HuH-7.5 (cell line): ENCODE data around the gene LEAP2.
"Not testable (repeated sequence)": the region's sequence is repeated elsewhere in the genome, so short reads cannot be mapped to it uniquely, and the experiment has no call there.

Experiments
- DNase-seq: peaks from one replicate; pipeline ENCODE4 v3.0.0; 2011; ENCODE audit warnings: low spot score

The LEAP2 gene

DNA sequence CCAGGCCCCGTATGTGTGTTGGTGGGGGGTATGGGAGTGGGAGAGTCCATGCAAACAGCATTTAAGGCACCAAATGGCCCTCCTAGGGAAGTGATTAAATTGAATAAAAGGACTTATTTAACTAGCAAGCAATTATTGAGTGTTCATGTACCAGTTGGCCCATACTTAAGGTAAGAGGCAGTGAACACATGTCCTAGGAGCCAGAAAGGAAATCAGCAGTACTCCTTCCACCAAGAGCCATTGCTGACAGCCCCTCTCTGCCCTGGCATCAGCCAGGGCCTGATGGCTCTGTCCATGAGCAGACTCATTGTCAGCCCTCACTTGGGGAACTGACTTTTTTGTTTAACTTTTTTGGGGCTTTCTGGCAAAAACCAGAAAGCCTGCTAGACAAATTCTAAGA, 32.6 kb upstream of the LEAP2 start:
- no peak for DNase-seq

DNA sequence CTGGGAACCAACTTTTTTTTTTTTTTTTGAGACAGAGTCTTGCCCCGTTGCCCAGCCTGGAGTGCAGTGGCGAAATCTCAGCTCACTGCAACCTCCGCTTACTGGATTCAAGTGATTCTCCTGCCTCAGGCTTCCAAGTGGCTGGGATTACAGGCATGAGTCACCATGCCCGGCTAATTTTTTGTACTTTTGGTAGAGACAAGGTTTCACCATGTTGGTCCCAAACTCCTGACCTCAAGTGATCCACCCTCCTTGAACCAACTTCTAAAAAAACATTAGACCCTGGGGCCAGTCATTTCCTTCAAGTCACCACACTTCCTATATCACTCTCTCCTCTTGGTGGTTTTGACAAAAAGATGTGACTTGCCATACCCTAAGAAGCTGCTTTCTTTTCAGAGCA, 32.2 kb upstream of the LEAP2 start:
- DNase-seq: no peak

DNA sequence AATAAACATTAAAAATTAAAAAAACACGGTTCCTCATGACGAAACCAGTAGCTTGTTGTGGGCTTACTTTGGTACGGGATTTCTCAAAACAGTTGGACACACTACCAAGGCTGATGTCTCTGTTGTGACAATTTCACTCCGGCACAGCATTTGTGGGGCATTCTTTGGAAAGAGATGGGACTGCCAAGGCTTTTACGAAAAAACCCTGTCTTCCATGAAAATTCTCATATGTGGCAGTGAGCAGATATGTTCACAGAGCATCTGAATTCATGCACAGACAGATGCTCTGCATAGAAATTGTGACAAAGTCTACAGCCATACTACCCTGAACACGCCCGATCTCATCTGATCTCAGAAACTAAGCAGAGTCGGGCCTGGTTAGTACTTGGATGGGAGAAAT, 25.2 kb upstream of the LEAP2 start:
- DNase-seq: no peak

DNA sequence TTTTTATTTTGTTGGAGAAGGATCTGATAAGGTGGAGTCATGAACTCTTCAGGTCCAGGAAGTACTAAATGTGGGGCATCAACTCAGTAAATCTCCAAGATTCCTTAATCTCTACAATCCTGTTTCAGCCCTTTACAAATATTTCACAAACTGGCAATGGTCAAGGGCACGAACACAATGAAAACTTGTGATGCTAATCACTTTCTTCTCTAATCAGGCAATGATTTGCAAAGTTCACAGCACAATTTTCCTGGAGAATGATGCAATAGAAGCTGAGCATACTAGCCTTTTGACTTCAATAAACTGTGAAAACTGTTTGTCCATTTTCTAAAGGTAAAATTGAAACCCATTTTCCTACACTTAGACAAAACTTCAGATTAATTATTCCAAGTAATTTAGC, 24.1 kb upstream of the LEAP2 start:
- DNase-seq: no peak

DNA sequence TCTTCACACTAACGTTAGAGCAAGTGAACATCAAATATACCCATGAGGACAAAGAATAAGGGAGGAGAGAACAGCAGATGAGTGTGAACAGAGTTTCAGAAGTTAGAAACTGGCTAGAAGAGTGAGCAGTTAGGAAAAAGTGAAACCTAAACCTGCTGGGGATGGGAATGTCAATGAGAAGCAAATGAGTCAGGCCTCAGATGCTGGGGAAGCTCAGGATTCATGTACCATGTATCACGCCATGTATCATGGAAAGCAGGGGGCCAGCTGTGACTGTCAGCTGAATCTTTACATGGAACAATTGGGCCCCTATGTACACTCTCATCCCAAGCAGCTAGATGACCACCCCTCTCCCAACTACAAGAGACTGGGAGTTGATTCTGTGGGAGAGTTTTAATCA, 23.4 kb upstream of the LEAP2 start:
- no peak for DNase-seq

DNA sequence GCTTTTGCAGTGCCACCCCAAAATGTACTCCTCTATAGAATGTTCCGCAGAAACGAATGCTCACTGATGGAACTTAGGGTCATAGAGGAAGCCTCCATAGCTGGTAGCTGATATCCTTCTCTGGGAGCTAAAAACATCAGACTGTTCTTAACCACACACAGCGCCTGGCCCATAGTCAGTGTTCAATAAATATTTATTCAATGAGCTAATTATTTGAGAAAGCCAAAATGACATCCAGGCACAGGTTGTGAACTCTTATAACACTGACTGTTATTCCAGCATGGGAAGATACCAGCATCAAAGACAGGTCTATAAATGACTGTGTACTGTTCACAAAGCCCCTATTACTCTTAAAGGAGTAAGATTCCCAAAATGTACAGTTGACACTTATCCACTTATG, 20.1 kb upstream of the LEAP2 start:
- no peak for DNase-seq

DNA sequence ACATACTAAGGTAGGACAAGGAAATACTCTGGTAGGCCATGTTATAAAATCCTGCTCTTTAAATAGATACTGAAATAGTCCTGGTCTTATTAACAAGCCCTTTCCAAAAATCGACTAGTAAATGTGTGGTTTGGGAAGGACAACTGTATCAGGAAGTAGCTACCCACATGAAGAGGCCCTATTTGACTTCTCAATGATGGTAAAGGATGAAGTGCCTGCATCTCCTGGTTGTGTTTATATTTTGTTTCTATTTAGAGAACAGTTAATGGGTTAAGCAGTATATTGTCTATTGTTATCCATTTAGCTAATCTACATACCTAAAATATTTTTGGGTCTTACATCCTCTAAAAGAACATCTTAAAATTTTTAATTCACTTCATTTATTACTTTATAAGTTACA, 19.7 kb upstream of the LEAP2 start:
- no peak for DNase-seq

DNA sequence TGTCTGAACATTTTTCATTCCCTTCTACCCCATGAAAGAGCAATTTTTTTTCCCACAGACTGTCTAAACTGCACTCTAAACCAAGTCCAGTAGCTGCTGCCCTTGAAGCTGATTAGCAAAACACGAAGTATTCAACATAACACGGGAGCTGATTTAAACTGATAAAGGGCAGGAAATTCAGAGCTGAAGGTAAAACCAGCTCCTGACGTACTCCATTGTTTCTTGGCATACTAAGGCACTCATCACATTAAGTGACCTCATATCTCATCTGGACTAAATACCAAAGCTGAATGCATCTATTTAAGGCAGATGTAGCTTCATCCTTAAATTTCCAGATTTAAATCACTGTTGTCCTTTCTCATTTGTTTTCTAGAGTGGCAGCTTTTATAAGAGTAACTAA, 19.2 kb upstream of the LEAP2 start:
- no peak for DNase-seq

DNA sequence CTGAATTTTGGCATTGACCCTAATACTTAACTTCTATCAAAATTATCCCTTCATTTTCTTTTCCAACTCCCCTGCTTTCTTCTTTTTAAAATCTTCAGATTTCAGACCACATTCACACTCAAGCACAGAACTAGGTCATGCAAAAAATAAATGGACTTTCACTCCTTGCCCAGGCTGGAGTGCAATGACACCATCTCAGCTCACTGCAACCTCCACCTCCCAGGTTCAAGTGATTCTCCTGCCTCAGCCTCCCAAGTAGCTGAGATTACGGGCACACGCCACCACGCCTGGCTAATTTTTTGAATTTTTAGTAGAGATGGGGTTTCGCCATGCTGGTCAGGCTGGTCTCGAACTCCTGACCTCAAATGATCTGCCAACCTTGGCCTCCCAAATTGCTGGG, 18.5 kb upstream of the LEAP2 start:
- DNase-seq: not testable (repeated sequence)

DNA sequence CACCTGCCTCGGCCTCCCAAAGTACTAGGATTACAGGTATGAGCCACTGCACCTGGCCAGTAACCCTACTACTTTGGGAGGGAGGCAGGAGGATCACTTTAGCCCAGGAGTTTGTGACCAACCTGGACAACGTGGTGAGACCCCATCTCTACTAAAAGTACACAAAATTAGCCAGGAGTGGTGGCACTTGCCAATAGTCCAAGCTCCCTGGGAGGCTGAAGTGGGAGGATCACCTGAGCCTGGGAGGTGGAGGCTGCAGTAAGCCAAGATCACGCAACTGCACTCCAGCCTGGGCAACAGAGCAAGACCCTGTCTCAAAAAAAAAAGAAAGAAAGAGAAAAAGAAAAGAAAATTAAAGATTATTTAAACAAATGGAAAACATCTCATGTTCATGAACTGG, 17.5 kb upstream of the LEAP2 start:
- DNase-seq: no peak

DNA sequence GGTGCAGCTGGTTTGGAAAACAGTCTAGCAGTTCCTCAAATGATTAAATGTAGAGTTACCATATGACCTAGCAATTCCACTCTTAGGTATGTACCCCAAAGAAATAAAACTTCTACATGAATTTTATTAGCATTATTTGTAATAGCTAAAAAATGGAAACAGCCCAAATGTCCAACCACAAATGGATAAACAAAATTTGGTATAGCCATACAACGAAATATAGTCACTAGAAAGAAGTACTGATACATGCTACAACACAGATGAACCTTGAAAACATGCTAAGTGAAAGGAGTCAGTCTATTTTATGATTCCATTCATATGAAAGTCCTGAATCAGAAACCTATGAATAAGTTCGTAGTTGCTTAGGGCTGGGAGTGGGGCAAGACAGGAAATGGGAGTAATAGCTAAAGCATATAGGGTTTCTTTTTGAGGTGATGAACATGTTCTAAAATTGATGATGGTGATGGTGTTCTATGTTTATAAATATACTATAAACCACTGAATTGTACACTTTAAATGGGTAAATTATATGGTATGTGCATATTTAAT, 13.5 kb upstream of the LEAP2 start:
- no peak for DNase-seq

DNA sequence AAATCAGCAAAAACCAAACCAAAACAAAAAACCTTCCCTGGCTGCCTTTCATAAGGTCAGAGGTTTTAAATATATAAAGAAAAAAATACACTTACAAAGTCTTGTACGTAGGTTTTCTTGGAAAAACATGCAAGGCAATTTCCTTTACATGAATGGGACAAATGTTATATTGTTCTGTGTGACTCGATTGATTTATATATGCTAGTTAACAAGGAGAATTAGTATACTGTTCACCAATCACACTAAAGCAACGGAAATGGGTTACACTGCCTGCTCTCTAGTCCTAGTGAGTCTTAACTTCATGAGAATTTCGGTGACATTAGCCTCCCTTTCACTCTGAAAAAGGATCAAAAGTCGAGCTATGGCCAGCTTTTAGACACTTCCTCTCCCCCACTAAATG, 12.7 kb upstream of the LEAP2 start:
- DNase-seq: no peak

DNA sequence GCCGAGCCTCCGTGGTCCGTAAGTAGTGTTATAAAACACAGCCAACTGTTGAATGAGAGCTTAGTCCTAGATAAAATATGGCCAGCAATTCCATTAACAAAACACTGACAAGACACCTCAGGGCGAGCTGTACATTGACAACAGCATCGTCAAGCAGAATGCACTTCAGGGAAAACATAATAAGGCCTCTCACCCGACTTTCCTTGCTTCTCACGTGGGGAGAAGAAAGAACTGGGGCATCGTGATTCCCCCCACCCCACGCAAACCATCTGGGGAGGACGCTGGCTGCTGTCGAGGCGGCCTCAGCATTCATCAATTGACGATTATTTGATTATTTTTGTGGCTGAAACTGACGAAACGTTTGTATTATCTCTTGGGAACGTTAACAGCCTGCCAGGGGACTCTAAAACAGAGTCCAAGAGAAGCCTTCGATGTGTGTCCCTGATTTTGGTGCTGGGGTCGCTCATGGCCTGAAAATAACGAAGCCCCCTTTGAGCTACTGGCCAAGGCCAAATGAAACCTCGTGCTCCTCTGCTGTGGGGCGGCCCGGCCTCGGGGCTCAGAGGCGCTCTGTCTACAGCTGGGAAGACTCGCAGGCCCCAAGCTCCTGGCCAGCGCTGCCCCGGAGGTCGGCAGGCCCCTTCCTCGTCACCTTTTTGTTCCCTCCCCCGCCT, 7.7 kb upstream of the LEAP2 start:
- DNase-seq: no peak

DNA sequence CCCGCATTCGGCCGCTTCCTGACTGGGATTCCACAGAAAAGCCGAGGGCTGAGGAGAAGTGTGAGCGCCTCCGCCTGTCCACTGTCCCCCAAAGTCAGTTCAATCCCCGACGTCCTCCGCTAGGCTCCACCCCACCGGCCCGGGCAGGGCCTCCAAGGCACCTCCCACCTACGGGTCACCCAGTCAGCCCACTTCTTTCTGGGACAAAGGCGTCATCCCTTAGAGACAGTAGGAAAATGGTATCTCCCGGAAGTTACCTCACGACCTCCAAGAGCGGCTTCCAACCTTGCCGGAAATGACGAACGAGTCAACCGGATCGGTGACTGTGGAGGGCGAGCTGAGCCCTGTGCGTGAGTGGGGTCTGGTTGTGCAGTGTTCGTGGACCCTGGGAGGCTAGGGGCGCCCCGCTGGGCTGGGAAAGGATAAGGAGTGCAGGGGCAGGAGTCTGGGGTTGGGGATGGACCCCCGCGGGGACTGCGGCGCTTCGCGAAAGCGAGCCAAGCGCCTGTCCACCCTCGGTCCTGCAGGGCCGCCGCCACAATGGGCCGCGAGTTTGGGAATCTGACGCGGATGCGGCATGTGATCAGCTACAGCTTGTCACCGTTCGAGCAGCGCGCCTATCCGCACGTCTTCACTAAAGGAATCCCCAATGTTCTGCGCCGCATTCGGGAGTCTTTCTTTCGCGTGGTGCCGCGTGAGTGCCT, 7.0 kb upstream of the LEAP2 start, which contains the start of the genes GDF9 and UQCRQ:
Gene GDF9, minus strand, starts transcription at position 128 of the 704 bp plus-strand sequence. CDS start 1,936 bp downstream, outside the sequence.
Gene UQCRQ, plus strand, starts transcription at position 301 of the 704 bp plus-strand sequence. Its CDS starts 240 bp downstream, at position 541.
- peak; percentile 84 for DNase-seq

DNA sequence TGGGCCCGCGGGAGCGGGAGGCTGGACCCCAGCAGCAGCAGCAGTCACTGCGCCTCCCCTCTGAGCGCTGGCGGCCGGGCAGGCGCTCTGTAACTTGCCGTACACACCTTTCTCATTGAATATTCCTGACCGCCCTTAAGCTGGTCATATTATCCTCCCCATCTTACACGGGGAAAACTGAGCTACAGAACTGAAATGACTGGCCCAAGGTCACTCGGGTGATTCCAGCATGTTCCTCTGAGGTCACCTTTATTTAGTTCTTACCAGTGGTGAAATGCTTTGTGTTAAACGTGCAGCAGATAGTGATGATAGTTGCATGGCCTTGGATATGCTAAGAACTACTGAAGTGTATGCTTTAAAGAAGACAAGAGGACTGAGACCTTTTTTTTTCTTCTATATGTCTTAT, 6.4 kb upstream of the LEAP2 start:
- DNase-seq: no peak

DNA sequence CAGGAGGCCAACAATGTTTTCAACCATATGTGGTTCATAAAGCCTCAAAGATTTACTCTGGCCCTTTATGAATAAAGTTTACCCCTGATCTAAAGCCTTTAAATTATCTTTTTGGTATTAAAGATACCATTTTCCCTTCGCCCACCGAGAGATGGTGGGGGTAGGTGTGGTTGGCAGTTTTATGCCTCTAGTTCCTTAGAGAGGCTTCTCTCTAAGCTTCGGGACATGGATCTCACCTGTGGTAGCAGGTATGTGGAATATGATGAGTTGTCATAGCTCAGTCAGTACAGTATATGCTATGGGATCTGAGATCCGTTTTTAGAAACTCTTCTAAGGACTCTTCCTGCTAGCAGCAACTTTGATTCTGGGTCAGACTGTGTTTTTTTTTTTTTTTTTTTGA, 4.7 kb upstream of the LEAP2 start:
- DNase-seq: no peak

DNA sequence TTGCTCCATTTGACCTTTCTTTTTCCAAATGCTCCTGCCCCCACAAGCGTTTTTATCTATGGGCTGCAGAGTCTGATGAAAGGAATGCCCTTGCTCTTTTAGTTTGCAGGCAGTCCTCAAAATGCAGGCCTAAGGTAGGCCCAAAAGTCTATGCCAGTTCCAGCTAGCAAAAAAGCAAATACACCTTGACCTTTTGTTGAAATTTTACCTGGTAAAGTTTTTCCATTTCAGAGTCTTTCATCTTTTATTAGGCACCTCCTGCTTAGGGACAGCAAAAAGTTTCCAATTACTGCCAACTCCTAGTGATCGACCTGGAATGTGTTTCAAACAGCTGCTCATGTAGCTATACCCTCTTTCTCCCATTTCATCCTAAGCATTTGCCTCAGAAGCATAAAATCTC, 2.7 kb upstream of the LEAP2 start:
- no peak for DNase-seq

DNA sequence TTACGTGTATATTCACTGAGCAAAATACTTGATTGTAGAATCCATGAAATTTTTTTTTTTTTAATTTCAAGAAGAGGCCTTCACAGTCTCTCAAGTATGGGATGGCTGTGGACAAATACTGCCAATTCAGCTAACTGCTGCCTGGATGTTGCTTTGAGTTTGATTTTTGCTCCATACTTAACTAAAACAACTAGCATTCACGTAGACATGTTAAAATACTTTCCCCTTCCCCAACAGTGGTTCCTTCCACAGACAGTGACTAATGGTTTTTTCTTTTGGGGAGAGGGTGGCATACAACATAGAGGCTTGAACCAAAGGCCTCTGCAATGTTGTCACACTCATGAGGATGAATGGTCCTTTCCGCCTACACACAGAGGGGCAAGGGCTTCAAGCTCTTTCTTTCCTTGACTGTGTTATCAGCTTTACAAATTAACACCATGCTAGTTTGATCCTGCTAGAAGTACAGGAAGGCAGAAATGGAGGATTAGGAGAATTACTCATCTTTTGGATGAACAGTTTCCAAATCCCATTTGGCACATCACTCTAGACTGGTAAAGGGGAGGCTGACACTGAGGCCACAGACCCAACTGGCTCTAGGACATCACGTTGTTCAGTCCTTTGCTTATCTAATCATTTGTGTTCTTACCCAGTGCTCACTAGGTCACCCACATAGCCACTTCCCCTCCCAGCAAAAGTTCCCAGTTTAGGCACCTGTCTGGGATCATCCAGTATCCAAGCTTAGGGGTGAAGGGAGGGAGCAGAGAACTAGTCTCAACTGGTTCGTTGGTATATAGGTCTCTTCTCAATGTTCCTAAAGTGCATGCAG, 1.8 kb upstream of the LEAP2 start:
- DNase-seq: no peak

DNA sequence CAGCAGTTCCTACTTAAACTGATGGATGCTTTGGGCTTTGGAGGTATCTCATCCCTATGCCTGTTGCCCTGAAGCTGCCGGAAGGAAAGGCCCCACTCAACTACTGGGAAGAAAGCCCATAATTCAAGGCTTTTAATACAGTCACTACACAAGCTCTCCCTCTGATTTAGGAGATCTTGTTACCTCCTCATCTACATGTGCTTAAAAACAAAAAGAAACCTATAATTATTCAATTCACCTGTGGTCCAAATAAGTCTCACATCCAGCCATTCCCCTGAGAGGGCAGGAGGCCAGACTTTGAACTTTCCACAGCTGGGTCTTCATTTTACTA, 715 bp upstream of the LEAP2 start:
- no peak for DNase-seq

DNA sequence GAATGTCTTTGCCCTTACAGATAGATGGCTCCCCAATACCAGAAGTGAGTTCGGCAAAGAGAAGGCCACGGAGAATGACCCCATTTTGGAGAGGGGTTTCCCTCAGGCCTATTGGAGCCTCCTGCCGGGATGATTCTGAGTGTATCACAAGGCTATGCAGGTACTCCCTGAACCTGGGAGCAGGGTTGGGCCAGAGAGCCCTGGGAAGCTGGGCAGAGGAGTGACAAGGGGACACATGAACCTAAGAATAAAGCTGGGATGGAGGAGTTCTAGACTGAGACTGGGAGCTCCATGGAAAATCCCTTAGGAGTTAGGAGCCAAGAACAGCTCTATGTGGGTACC, 433 bp downstream of the LEAP2 start:
- no peak for DNase-seq

DNA sequence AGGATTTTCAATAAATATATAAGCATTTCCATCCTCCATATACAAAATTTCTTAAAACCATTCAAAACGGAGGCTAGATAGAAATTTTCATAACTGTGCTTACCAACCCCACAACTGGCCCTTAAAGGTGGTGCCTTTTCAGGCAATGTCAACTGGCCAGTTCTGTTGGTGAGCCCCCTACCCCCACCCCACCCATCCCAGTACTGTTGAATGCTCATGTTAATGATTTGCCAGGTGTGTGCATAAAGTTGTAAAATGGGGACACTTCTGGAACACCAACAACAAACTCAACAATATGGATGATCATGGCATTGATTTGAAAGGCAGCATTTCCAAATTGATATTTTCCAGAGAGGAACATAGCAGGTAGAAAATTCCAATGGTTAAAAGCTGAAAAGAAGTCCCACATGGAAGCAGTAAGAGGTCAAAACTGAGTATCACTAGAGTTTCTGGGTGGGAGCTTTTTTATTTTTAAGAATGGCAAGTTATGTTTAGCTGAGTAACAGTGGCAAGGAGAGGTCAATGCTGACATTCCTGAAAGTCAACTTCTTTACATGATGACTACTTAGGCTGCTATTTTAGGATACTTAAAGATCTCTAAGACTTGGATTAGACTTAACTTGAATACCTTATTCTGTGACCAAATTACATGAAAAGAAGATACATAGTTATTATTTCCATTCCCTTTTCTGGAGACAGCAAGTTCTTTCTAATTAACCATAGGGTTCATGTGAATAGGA, 2.7 kb downstream of the LEAP2 start:
- no peak for DNase-seq

DNA sequence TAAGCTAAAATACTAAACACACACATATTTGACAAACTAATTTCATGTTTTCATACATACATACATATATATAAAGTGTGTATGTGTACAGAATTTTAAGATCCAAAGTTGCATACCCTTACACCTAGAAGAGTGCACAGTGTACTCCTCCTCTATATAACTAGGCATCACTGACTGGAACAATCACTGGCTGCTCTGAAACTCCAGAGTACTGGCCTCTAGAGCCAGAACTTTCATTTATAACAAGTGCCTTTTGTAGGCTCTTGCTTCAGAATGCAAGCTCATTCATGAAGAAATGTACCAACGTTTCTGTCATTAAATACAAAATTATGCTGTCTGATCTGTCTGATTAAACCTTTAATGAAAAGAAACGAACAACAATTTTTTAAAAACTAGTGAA, 4.0 kb downstream of the LEAP2 start:
- no peak for DNase-seq
